Heart left ventricle (tissue), 13 donors: ENCODE data around the gene SPOCK1.

ENCODE experiments used
- POLR2A ChIP-seq, 2 donors: fragments of 450-650 bp; IDR thresholded peaks; one replicate each; pipeline ENCODE4 v1.6.1; 2017; ENCODE audit warnings: antibody characterized with exemption in 2 of 2, mild to moderate bottlenecking in 2 of 2, moderate library complexity in 2 of 2
- TF ChIP-seq, protein P1 (sequence below), 12 donors: fragments of 200-600 bp; sonication (generic) in 4 of 12; IDR thresholded peaks; one replicate each; pipeline versions ENCODE4 v1.5.0 to v1.8.0; 2018 to 2022; ENCODE audit warnings: antibody characterized with exemption in 12 of 12, mild to moderate bottlenecking in 5 of 12
- donor health status: ischemic (EF 13 %, LVEDD 7.1; RV severe dilation, severe dysfunction).
- donor health status: DM: no; HTN: yes; CAD: no.
- donor health status: DM: no; HTN: no; CAD: no.
- donor health status: ischemic (EF 25% LVEDD 6.9; RV normal size, moderate dysfunction).
- donor health status: ischemic (EF 25% LVEDD 5.7; RV mildly dilated, moderate dysfunction).
- donor health status: ischemic (EF 35%, LVEDD 5.7; RV mildly dilated, moderate dysfunction).
- donor health status: nonischemic (EF 11% LVEDD 7.7; RV severe dilation, severe dysfunction).
- donor health status: DM: yes; HTN: yes; CAD: no.
- donor health status: PGD.
- donor health status: ischemic (EF 29% LVEDD 5.4; RV normal size, mild dysfunction).
- donor health status: nonischemic (EF 23%, LVEDD 6.1; RV moderate dilation, normal function).

- TF ChIP-seq, protein P1, sequence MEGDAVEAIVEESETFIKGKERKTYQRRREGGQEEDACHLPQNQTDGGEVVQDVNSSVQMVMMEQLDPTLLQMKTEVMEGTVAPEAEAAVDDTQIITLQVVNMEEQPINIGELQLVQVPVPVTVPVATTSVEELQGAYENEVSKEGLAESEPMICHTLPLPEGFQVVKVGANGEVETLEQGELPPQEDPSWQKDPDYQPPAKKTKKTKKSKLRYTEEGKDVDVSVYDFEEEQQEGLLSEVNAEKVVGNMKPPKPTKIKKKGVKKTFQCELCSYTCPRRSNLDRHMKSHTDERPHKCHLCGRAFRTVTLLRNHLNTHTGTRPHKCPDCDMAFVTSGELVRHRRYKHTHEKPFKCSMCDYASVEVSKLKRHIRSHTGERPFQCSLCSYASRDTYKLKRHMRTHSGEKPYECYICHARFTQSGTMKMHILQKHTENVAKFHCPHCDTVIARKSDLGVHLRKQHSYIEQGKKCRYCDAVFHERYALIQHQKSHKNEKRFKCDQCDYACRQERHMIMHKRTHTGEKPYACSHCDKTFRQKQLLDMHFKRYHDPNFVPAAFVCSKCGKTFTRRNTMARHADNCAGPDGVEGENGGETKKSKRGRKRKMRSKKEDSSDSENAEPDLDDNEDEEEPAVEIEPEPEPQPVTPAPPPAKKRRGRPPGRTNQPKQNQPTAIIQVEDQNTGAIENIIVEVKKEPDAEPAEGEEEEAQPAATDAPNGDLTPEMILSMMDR (IDR thresholded peaks at IDR 0.05), result no peak
- TF ChIP-seq POLR2A (IDR thresholded peaks at IDR 0.05), result no peak
Observed at GRCh38 chr5:137026296-137026695, 472.8 kb downstream of the SPOCK1 start.
